Tibial nerve (tissue), 4 donors: ENCODE measurements around the gene GUCY1A1.

ENCODE experiments used
- CTCF ChIP-seq, 5 experiments: fragments of 200-600 bp in 3 of 5; fragments of 450-650 bp in 2 of 5; sonication (generic) in 3 of 5; IDR thresholded peaks; one replicate each; pipeline ENCODE4 v1.5.1; 2016 to 2019; ENCODE audit warnings: antibody characterized with exemption in 5 of 5, mild to moderate bottlenecking in 3 of 5, moderate library complexity in 2 of 5
- EP300 ChIP-seq, 2 donors: sonication (generic); formaldehyde crosslinking; IDR thresholded peaks; one replicate each; pipeline ENCODE4 v1.6.1; 2017; ENCODE audit warnings: antibody characterized with exemption in 2 of 2, mild to moderate bottlenecking in 1 of 2
- POLR2A ChIP-seq, 2 donors: fragments of 450-650 bp; IDR thresholded peaks; one replicate each; pipeline ENCODE4 v1.6.1; 2017; ENCODE audit warnings: antibody characterized with exemption in 2 of 2, mild to moderate bottlenecking in 2 of 2, moderate library complexity in 2 of 2

- TF ChIP-seq CTCF (IDR thresholded peaks at IDR 0.05) = no peak
- TF ChIP-seq POLR2A (IDR thresholded peaks at IDR 0.05) = no peak
- TF ChIP-seq EP300 (IDR thresholded peaks at IDR 0.05) = no peak
These were observed 96.9 kb downstream of the GUCY1A1 start for GRCh38 chr4:155763551-155763950.
